Spleen (tissue), 7 donors: ENCODE measurements around the gene HSPA4L.

ENCODE experiments used
- CTCF ChIP-seq, 11 experiments: fragments of 200-600 bp in 7 of 11; fragments of 450-650 bp in 4 of 11; sonication (generic) in 4 of 11; IDR thresholded peaks in 8 of 11; conservative IDR thresholded peaks in 3 of 11; 1 replicate in 7 of 11; 2 replicates in 4 of 11; pipeline versions ENCODE4 v1.4.0 to v1.8.0; 2016 to 2021; ENCODE audit warnings: antibody characterized with exemption in 11 of 11, inconsistent platforms in 4 of 11, mild to moderate bottlenecking in 1 of 11
- POLR2A ChIP-seq, 3 donors: fragments of 450-650 bp; IDR thresholded peaks; one replicate each; pipeline ENCODE4 v1.5.1; 2017; ENCODE audit warnings: antibody characterized with exemption in 3 of 3, mild to moderate bottlenecking in 1 of 3
- POLR2AphosphoS5 ChIP-seq, 3 donors: sonication (generic); formaldehyde crosslinking; IDR thresholded peaks; one replicate each; pipeline ENCODE4 v1.5.1; 2017; ENCODE audit warnings: antibody characterized with exemption in 3 of 3
- donor health status: DM: no; HTN: no; CAD: no; lungs with moderate emphysema.
- donor health status: DM: no; HTN: no; CAD: no.
- donor health status: DM: no; HTN: no; CAD: no.

GRCh38 chr4:127888559-127888958, 106.4 kb downstream of the HSPA4L start:
- TF ChIP-seq POLR2A (IDR thresholded peaks at IDR 0.05) (no peak), CTCF (IDR thresholded peaks at IDR 0.05 in 8 of 11, conservative IDR thresholded peaks at IDR 0.05 in 3 of 11) (no peak), POLR2AphosphoS5 (IDR thresholded peaks at IDR 0.05) (no peak)
